H1 (cell line): Measurements from ENCODE around the gene OR51S1. TPM values are rescaled to one million over a fixed set of nuclear protein-coding genes. Genes with fewer than 3 reads are reported as not detected.
"Not testable (repeated sequence)": the region's sequence is repeated elsewhere in the genome, so short reads cannot be mapped to it uniquely, and the experiment has no call there.

ENCODE experiments used
- CTCF ChIA-PET: fragments of 300-600 bp; sonication (Branson Sonifier 250); formaldehyde crosslinking; loops from one replicate; lab custom pipeline; 2021; ENCODE audit not compliant: partially characterized antibody; lab: Charles Lee
- POLR2A ChIA-PET: fragments of 300-600 bp; sonication (Branson Sonifier 250); formaldehyde crosslinking; loops from one replicate; lab custom pipeline; 2021; ENCODE audit warnings: inconsistent platforms; ENCODE audit not compliant: partially characterized antibody; lab: Charles Lee
- DNase-seq, 2 experiments: peaks; one replicate each; pipeline versions ENCODE4 v3.0.0 to v3.0.0-alpha.2; 2010 to 2022; ENCODE audit warnings: low spot score in 2 of 2, low read depth in 1 of 2, mixed read lengths in 1 of 2
- FAIRE-seq: peaks from 2 replicates; lab custom pipeline; 2011; peaks lifted over from hg19 to GRCh38; lab: Jason Lieb, UNC
- H2AFZ ChIP-seq: 2 replicates; pipeline ENCODE4 v1.8.1; 2012; ENCODE audit warnings: low read length, inconsistent platforms
- H2AK5ac ChIP-seq: 2 replicates; pipeline ENCODE4 v1.6.1; 2013; ENCODE audit warnings: low read depth, low read length
- H2BK120ac ChIP-seq: replicated peaks from 2 replicates; pipeline ENCODE3; 2013; ENCODE audit warnings: low read depth, low read length, inconsistent platforms
- H2BK12ac ChIP-seq: 2 replicates; pipeline ENCODE4 v1.6.1; 2013; ENCODE audit warnings: low read depth, low read length
- H2BK15ac ChIP-seq: 2 replicates; pipeline ENCODE4 v1.6.1; 2013; ENCODE audit warnings: low read length
- H2BK20ac ChIP-seq: 2 replicates; pipeline ENCODE4 v1.6.1; 2013; ENCODE audit warnings: low read length
- H2BK5ac ChIP-seq: 2 replicates; pipeline ENCODE4 v1.6.1; 2013; ENCODE audit warnings: low read depth, low read length
- H3K14ac ChIP-seq: 2 replicates; pipeline ENCODE4 v1.6.1; 2013; ENCODE audit warnings: inconsistent platforms; ENCODE audit not compliant: insufficient read length
- H3K18ac ChIP-seq: 2 replicates; pipeline ENCODE4 v1.6.1; 2013; ENCODE audit warnings: low read length; ENCODE audit errors: extremely low read depth
- H3K23ac ChIP-seq: 2 replicates; pipeline ENCODE4 v1.6.1; 2013; ENCODE audit warnings: inconsistent platforms; ENCODE audit not compliant: insufficient read length
- H3K23me2 ChIP-seq: 2 replicates; pipeline ENCODE4 v1.6.1; 2013; ENCODE audit warnings: low read depth, low read length
- H3K27ac ChIP-seq: 2 replicates; pipeline ENCODE4 v1.6.1; 2011; ENCODE audit warnings: low read depth, low read length, inconsistent platforms
- H3K27me3 ChIP-seq, 4 experiments: replicated peaks in 1 of 4; 1 replicate in 1 of 4; 2 replicates in 3 of 4; pipeline versions ENCODE4 v1.6.1 to v1.8.1; 2011 to 2013; ENCODE audit warnings: low read length in 3 of 4, mild to moderate bottlenecking in 3 of 4, inconsistent platforms in 2 of 4, mixed read lengths in 2 of 4, moderate library complexity in 1 of 4; ENCODE audit not compliant: control insufficient read depth in 3 of 4, insufficient read depth in 3 of 4; ENCODE audit errors: extremely low read depth in 1 of 4
- H3K36me3 ChIP-seq, 4 experiments: 2 replicates each; pipeline versions ENCODE4 v1.6.1 to v1.8.1; 2011 to 2013; ENCODE audit warnings: mild to moderate bottlenecking in 4 of 4, low read length in 3 of 4, moderate library complexity in 2 of 4, control low read depth in 1 of 4, inconsistent platforms in 1 of 4; ENCODE audit not compliant: insufficient read depth in 4 of 4, control insufficient read depth in 2 of 4
- H3K4ac ChIP-seq: replicated peaks from 2 replicates; pipeline ENCODE3; 2013; ENCODE audit warnings: low read length, low read depth, mixed read lengths, inconsistent platforms; ENCODE audit not compliant: insufficient read length
- H3K4me1 ChIP-seq, 4 experiments: replicated peaks in 1 of 4; 1 replicate in 1 of 4; 2 replicates in 3 of 4; pipeline versions ENCODE4 v1.6.1 to v1.8.1; 2011 to 2013; ENCODE audit warnings: low read length in 3 of 4, inconsistent platforms in 2 of 4, mixed read lengths in 1 of 4; ENCODE audit not compliant: insufficient read depth in 4 of 4, control insufficient read depth in 3 of 4
- H3K4me2 ChIP-seq, 2 experiments: 2 replicates each; pipeline versions ENCODE4 v1.6.1 to v1.8.1; 2011 to 2013; ENCODE audit warnings: low read depth in 2 of 2, low read length in 2 of 2, control low read depth in 1 of 2, inconsistent platforms in 1 of 2, mild to moderate bottlenecking in 1 of 2; ENCODE audit not compliant: insufficient read depth in 1 of 2
- H3K4me3 ChIP-seq, 4 experiments: fragments of 200-600, 300-600 bp in 1 of 4; sonication (generic), shearing (Covaris generic), sonication (Bioruptor Twin) in 1 of 4; 2 replicates each; pipeline versions ENCODE4 v1.5.1 to v1.8.1; 2011 to 2016; ENCODE audit warnings: low read length in 4 of 4, low read depth in 3 of 4, control low read depth in 2 of 4, inconsistent platforms in 2 of 4, mild to moderate bottlenecking in 2 of 4, mixed read lengths in 1 of 4, moderate library complexity in 1 of 4; ENCODE audit not compliant: insufficient read depth in 2 of 4; ENCODE audit errors: extremely low read depth in 1 of 4
- H3K56ac ChIP-seq: replicated peaks from 2 replicates; pipeline ENCODE3; 2013; ENCODE audit warnings: low read depth, mild to moderate bottlenecking, mixed read lengths, low read length, inconsistent platforms; ENCODE audit not compliant: insufficient read length
- H3K79me1 ChIP-seq: 2 replicates; pipeline ENCODE4 v1.6.1; 2013; ENCODE audit warnings: low read depth, low read length, control low read depth
- H3K79me2 ChIP-seq, 2 experiments: 2 replicates each; pipeline versions ENCODE4 v1.6.1 to v1.8.1; 2012 to 2013; ENCODE audit warnings: low read length in 2 of 2, mild to moderate bottlenecking in 2 of 2, inconsistent platforms in 1 of 2; ENCODE audit not compliant: insufficient read depth in 2 of 2, control insufficient read depth in 1 of 2
- H3K9ac ChIP-seq, 4 experiments: replicated peaks in 1 of 4; 1 replicate in 1 of 4; 2 replicates in 3 of 4; pipeline versions ENCODE4 v1.6.1 to v1.8.1; 2011 to 2013; ENCODE audit warnings: low read depth in 3 of 4, low read length in 3 of 4, control low read depth in 2 of 4, mild to moderate bottlenecking in 2 of 4, moderate library complexity in 2 of 4, inconsistent platforms in 1 of 4; ENCODE audit errors: extremely low read depth in 1 of 4
- H3K9me3 ChIP-seq, 2 experiments: 2 replicates each; pipeline versions ENCODE4 v1.6.1 to v1.8.1; 2012 to 2013; ENCODE audit warnings: mild to moderate bottlenecking in 2 of 2, moderate library complexity in 2 of 2, control low read depth in 1 of 2, inconsistent platforms in 1 of 2, low read depth in 1 of 2, low read length in 1 of 2, mixed read lengths in 1 of 2; ENCODE audit not compliant: insufficient read depth in 2 of 2
- H4K20me1 ChIP-seq, 2 experiments: replicated peaks in 1 of 2; 2 replicates each; pipeline versions ENCODE3 to v1.8.1; 2011 to 2013; ENCODE audit warnings: inconsistent platforms in 2 of 2, low read length in 2 of 2, mild to moderate bottlenecking in 1 of 2; ENCODE audit not compliant: insufficient read depth in 2 of 2, control insufficient read depth in 1 of 2
- H4K5ac ChIP-seq: 2 replicates; pipeline ENCODE4 v1.6.1; 2013; ENCODE audit warnings: low read length, low read depth, mixed read lengths, inconsistent platforms; ENCODE audit not compliant: insufficient read length
- H4K8ac ChIP-seq: 2 replicates; pipeline ENCODE4 v1.8.0; 2013; ENCODE audit warnings: mild to moderate bottlenecking, moderate library complexity, low read length, inconsistent platforms; ENCODE audit not compliant: insufficient read depth; ENCODE audit errors: extremely low read depth
- H4K91ac ChIP-seq: replicated peaks from 2 replicates; pipeline ENCODE3; 2013; ENCODE audit warnings: low read length, mixed read lengths, inconsistent platforms; ENCODE audit not compliant: insufficient read length
- ASH2L ChIP-seq: fragments of 200-600, 300-600 bp; sonication (generic); IDR thresholded peaks from one replicate; pipeline ENCODE4 v1.7.1; 2017; ENCODE audit warnings: low read length
- EGR1 ChIP-seq: IDR thresholded peaks from 2 replicates; pipeline ENCODE4 v1.6.1; 2011; ENCODE audit warnings: low read depth, low read length, borderline replicate concordance
- KDM4A ChIP-seq: IDR thresholded peaks from one replicate; pipeline ENCODE4 v1.7.1; 2012; ENCODE audit warnings: low read depth, mild to moderate bottlenecking, moderate library complexity, low read length, inconsistent platforms; ENCODE audit not compliant: severe bottlenecking
- POLR2A ChIP-seq, 2 experiments: IDR thresholded peaks; 1 replicate in 1 of 2; 2 replicates in 1 of 2; pipeline ENCODE4 v1.6.1; 2011; ENCODE audit warnings: low read depth in 2 of 2, low read length in 2 of 2, mild to moderate bottlenecking in 2 of 2; ENCODE audit errors: control extremely low read depth in 1 of 2
- SIN3A ChIP-seq, 2 experiments: IDR thresholded peaks in 1 of 2; conservative IDR thresholded peaks in 1 of 2; 2 replicates each; pipeline ENCODE4 v1.6.1; 2011 to 2012; ENCODE audit warnings: low read length in 2 of 2, improper control_type of control experiment in 1 of 2, low read depth in 1 of 2, mild to moderate bottlenecking in 1 of 2
- SIRT6 ChIP-seq: IDR thresholded peaks from one replicate; pipeline ENCODE4 v1.7.1; 2012; ENCODE audit warnings: low read length, inconsistent platforms
- SIX5 ChIP-seq: IDR thresholded peaks from 2 replicates; pipeline ENCODE4 v1.6.1; 2011; ENCODE audit warnings: mild to moderate bottlenecking, low read depth, low read length
- SP1 ChIP-seq: IDR thresholded peaks from 2 replicates; pipeline ENCODE4 v1.6.1; 2011; ENCODE audit warnings: low read depth, low read length
- SP2 ChIP-seq: IDR thresholded peaks from 2 replicates; pipeline ENCODE4 v1.6.1; 2012; ENCODE audit warnings: mild to moderate bottlenecking, low read length, inconsistent platforms
- TCF12 ChIP-seq: IDR thresholded peaks from 2 replicates; pipeline ENCODE4 v1.6.1; 2011; ENCODE audit warnings: low read depth, mild to moderate bottlenecking, low read length
- WGBS, 2 experiments: shearing (Covaris generic) in 1 of 2; methylation state at CpG; one replicate each; pipeline versions ENCODE4 v1.1.6 to v1.1.7; 2013 to 2015; ENCODE audit warnings: low lambda C conversion rate in 2 of 2, mixed read lengths in 2 of 2, inconsistent platforms in 1 of 2, low coverage in 1 of 2, missing lambda C conversion rate in 1 of 2; ENCODE audit not compliant: insufficient replicate concordance in 2 of 2, insufficient coverage in 1 of 2, insufficient read length in 1 of 2; ENCODE audit errors: extremely low coverage in 1 of 2, missing lambda C conversion rate in 1 of 2; 5-methylcytosine and 5-hydroxymethylcytosine counted together
- polyA plus RNA-seq, 7 experiments: library from polyadenylated mRNA; depleted of rRNA in 3 of 7; stranded (reverse) in 5 of 7; unstranded in 2 of 7; fragments of >200 nt in 5 of 7; fragments of 200-250 nt in 2 of 7; gene quantifications; 1 replicate in 5 of 7; 2 replicates in 1 of 7; 4 replicates in 1 of 7; pipeline versions ENCODE4 v1.2.1 to v1.2.3, GENCODE V29; 2011 to 2013; ENCODE audit warnings: missing spikeins in 2 of 7, mixed read lengths in 2 of 7
- total RNA-seq: library from RNA; stranded (reverse); fragmentation: NEBNext Ultra II Directional; extraction: Animal tissue kit (Norgen Biotek cat#: 25700); gene quantifications from 2 replicates; pipeline ENCODE4 v1.2.1, GENCODE V29; 2021

OR51S1 gene
- total and polyA plus RNA-seq, 2 of the 8 experiments (the other 6 are each of a cell fraction or from before 2014, with no cell fraction given): not detected

DNA sequence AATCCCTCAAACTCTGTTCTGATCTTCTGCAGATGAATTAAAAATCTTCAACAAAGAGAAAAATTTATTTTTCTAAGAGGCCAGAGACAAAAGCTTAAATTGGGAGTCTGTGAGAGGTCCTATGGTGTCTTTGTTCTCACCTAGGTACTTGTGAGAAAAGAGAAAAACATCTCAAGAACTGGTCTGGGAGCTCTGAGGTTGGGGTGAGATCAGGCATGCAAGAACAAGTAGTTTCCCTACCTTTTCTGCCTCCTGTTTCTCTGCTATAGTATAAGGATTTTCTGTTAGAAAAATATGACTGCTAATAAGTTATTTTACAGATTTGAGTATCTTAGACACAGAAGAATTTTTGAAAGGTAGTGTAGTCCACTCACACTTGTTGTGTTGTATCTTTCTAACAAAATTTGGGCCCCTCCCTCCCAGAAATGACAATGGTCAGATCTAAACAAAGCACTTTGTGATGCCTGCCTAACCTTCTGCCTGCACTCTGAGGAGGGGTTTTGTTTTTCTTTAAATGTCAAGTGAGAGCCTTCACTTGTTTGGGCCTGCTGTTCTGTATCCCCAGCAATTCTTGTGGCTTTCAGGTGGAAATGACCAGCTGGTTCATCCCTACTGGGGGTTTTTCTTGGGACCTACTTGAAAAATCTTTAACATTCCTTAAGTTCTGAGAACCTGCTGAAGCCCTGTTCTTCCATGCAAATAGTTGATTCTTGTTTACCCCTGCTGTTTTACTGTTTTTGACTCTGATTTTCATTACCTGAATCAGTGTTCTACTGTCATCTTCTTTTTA lies 13.6 kb upstream of the OR51S1 start (continued):
- TF ChIP-seq TCF12 (peak; percentile 88; the same call in 1 of the 2 replicates), SIN3A (conservative IDR thresholded peaks at IDR 0.05 in 1 of 2, IDR thresholded peaks at IDR 0.05 in 1 of 2; ENCODE audit: low read depth in 1 of 2, low read length in 2 of 2) (0 out of 4 replicates have a peak, but pooled peaks have one; percentile 47 to 49), KDM4A (no peak), ASH2L (peak; percentile 36), SP2 (no peak), EGR1 (no peak), SIRT6 (no peak), SIX5 (no peak), SP1 (peak; percentile 65; the same call in 1 of the 2 replicates), POLR2A (IDR thresholded peaks at IDR 0.05; ENCODE audit: control extremely low read depth in 1 of 2, low read depth in 2 of 2, low read length in 2 of 2) (no peak)
- TF ChIP-seq, all 59 proteins: peak for 10

DNA sequence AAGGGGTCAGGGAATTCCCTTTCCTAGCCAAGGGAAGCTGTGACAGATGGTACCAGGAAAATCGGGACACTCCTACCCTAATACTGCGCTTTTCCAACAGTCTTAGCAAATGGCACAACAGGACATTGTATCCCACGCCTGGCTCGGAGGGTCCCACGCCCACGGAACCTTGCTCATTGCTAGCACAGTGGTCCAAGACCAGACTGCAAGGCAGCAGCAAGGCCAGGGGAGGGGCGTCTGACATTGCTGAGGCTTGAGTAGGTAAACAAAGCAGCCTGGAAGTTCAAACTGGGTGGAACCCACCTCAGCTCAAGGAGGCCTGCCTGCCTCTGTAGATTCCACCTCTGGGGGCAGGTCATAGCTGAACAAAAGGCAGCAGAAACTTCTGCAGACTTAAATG lies 5.3 kb upstream of the OR51S1 start:
- not testable (repeated sequence) for FAIRE-seq

More for the DNA sequence above, 5.3 kb upstream of the OR51S1 start:
- H4K5ac ChIP-seq, H4K20me1 ChIP-seq, H2BK20ac ChIP-seq, H3K27me3 ChIP-seq, H3K4me1 ChIP-seq, H2BK120ac ChIP-seq, H3K9me3 ChIP-seq, H3K56ac ChIP-seq, H2BK15ac ChIP-seq, H2AK5ac ChIP-seq, H2BK12ac ChIP-seq, H3K4me2 ChIP-seq, H2AFZ ChIP-seq, H3K4ac ChIP-seq, H2BK5ac ChIP-seq, H3K79me1 ChIP-seq, H3K18ac ChIP-seq, H3K23me2 ChIP-seq, H3K4me3 ChIP-seq, H3K79me2 ChIP-seq, H4K91ac ChIP-seq, H3K23ac ChIP-seq, POLR2A ChIA-PET, H3K27ac ChIP-seq, H4K8ac ChIP-seq, H3K9ac ChIP-seq, H3K14ac ChIP-seq, H3K36me3 ChIP-seq, DNase-seq: not testable (repeated sequence)
- 91% methylated on average over 7 of the region's 7 CpGs; no CpG with 5 or more reads in 1 of the 2 experiments for WGBS, 2 experiments
- CTCF ChIA-PET: interaction anchor here (0.6 kb wide), 1 partner anchor 43 kb away, joined by 3 read pairs; no protein-coding TSS in a partner anchor
